IPS DF 6.9 (cell line): ENCODE data around the gene KIF3C.
"Not testable (repeated sequence)": the region's sequence is repeated elsewhere in the genome, so short reads cannot be mapped to it uniquely, and the experiment has no call there.

Experiments
- DNase-seq: peaks from one replicate; pipeline ENCODE4 v3.0.0-alpha.2; 2013; ENCODE audit warnings: low read depth, low spot score
- H3K27ac ChIP-seq: one replicate; pipeline ENCODE4 v1.5.1; 2013; ENCODE audit warnings: low read length, control low read depth
- H3K27me3 ChIP-seq: 2 replicates; pipeline ENCODE4 v1.6.1; 2013; ENCODE audit warnings: mild to moderate bottlenecking, low read length; ENCODE audit not compliant: control insufficient read depth, insufficient read depth
- H3K36me3 ChIP-seq: 2 replicates; pipeline ENCODE4 v1.6.1; 2013; ENCODE audit warnings: low read length; ENCODE audit not compliant: control insufficient read depth, insufficient read depth
- H3K4me1 ChIP-seq: 2 replicates; pipeline ENCODE4 v1.6.1; 2013; ENCODE audit warnings: low read length; ENCODE audit not compliant: control insufficient read depth, insufficient read depth
- H3K4me3 ChIP-seq: 2 replicates; pipeline ENCODE4 v1.5.1; 2013; ENCODE audit warnings: mild to moderate bottlenecking, low read length
- H3K9me3 ChIP-seq: 2 replicates; pipeline ENCODE4 v1.6.1; 2013; ENCODE audit warnings: low read length, inconsistent platforms; ENCODE audit not compliant: control insufficient read depth, insufficient read depth
- WGBS: extraction: QIAGEN DNeasy Blood & Tissue Kit; methylation state at CpG from one replicate; pipeline ENCODE4 v1.1.7; 2013; ENCODE audit warnings: mixed read lengths, missing lambda C conversion rate; ENCODE audit not compliant: insufficient read length, insufficient coverage; 5-methylcytosine and 5-hydroxymethylcytosine counted together

Gene KIF3C

DNA sequence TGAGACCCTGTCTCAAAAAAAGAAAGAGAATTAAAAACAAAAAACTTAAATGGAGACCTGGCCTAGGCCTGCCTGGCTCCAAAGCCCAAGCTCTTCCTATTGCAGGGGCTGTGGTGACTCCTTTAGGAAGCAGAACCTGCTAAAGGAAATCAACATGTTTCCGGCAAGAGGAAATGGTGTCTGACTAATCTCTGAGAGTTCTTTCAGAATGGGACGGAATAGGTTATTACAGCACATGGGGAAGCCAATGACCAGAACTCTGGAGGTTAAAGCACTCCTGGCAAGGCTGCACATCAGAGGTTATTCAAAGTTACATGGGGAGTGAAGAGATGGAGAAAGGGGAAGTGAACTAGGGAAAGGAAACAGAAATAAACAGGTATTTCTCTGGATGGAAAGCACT is 21.4 kb downstream of the KIF3C start:
- Histone ChIP-seq H3K4me3 (no peak overlapping the region), H3K27ac (no peak overlapping the region), H3K36me3 (no peaks in the 10 kb centered on the region), H3K4me1 (no peaks in the 10 kb centered on the region), H3K9me3 (no peaks in the 10 kb centered on the region), H3K27me3 (no peaks in the 10 kb centered on the region)
- no CpG with 5 or more reads among the region's 2 CpGs for WGBS
- DNase-seq, result no peak

GRCh38 chr2:25960396-25960795 is 21.9 kb downstream of the KIF3C start:
- Histone ChIP-seq H3K27ac (no peak overlapping the region), H3K9me3 (no peaks in the 10 kb centered on the region), H3K36me3 (no peaks in the 10 kb centered on the region), H3K4me3 (no peak overlapping the region), H3K4me1 (no peaks in the 10 kb centered on the region), H3K27me3 (no peaks in the 10 kb centered on the region)
- no CpG with 5 or more reads among the region's 4 CpGs for WGBS
- DNase-seq, result no peak

DNA sequence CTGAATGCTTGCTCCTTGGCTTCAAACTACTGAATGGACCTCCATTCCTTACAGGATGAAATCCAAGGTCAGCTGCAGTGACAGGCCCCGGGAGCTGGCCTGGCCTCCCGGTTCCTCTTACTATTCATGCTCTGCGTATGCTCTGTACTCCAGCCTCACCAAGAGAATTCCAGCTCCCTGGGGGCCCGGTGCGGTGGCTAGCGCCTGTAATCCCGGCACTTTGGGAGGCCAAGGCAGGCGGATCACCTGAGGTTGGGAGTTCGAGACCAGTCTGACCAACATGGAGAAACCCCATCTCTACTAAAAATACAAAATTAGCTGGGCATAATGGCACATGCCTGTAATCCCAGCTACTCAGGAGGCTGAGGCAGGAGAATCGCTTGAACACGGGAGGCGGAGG is 23.7 kb downstream of the KIF3C start:
- H3K27ac ChIP-seq, H3K36me3 ChIP-seq, H3K4me1 ChIP-seq, DNase-seq, H3K4me3 ChIP-seq, H3K9me3 ChIP-seq, H3K27me3 ChIP-seq: not testable (repeated sequence)
- no CpG with 5 or more reads among the region's 12 CpGs for WGBS

GRCh38 chr2:25957743-25958142 is 24.6 kb downstream of the KIF3C start:
- Histone ChIP-seq H3K27ac (no peak overlapping the region), H3K9me3 (no peaks in the 10 kb centered on the region), H3K4me1 (no peaks in the 10 kb centered on the region), H3K4me3 (no peak overlapping the region), H3K27me3 (no peaks in the 10 kb centered on the region), H3K36me3 (no peaks in the 10 kb centered on the region)
- DNase-seq, result no peak
- WGBS, result no CpG with 5 or more reads among the region's 10 CpGs

DNA sequence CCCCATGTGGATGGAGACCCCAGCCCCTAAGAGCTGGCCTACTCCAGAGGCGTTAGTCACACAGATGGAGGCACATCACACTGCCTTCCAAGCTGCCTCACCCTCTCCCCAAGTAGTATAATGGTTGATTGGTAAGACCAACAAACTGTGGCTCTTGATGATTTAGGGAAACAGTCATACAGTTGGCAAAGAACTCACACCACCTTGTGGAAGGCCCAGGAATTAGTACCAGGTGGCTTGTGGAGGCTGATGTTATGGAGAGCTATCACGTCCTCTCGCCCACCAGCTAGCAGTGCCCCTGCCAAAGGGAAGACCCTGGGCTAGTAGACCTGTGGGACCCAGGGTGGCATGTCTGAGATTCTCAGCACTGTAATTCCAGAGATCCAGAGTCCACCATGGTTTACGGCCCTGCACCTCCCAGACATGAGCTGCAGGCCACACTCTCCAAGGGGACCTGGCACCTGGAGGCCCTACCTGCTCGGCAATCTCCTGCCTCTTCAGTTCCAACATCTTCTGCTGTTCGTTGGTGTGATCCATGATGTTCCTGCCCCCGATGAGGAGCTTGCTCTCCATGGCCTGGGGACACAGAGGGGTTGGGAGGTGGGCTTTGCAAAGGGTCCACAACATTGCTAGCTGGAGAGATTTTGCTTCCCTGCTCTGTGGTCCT is 26.3 kb downstream of the KIF3C start:
- no CpG with 5 or more reads among the region's 7 CpGs for WGBS
- Histone ChIP-seq H3K27ac (no peak overlapping the region), H3K9me3 (no peaks in the 10 kb centered on the region), H3K4me1 (no peaks in the 10 kb centered on the region), H3K4me3 (no peak overlapping the region), H3K36me3 (0 out of 2 replicates have a peak, but pooled peaks cover 2% of the 10 kb centered on the region), H3K27me3 (no peaks in the 10 kb centered on the region)
- DNase-seq, result no peak

- H3K4me3 ChIP-seq, result no peak overlapping the region
- no peak overlapping the region for H3K27ac ChIP-seq
- DNase-seq, result no peak
- WGBS, result no CpG with 5 or more reads among the region's 7 CpGs
- H3K27me3 ChIP-seq, result no peaks in the 10 kb centered on the region
- H3K36me3 ChIP-seq, result 0 out of 2 replicates have a peak, but pooled peaks cover 2% of the 10 kb centered on the region
- no peaks in the 10 kb centered on the region for H3K4me1 ChIP-seq
- no peaks in the 10 kb centered on the region for H3K9me3 ChIP-seq
Observed at GRCh38 chr2:25955036-25955435, 27.3 kb downstream of the KIF3C start.

DNA sequence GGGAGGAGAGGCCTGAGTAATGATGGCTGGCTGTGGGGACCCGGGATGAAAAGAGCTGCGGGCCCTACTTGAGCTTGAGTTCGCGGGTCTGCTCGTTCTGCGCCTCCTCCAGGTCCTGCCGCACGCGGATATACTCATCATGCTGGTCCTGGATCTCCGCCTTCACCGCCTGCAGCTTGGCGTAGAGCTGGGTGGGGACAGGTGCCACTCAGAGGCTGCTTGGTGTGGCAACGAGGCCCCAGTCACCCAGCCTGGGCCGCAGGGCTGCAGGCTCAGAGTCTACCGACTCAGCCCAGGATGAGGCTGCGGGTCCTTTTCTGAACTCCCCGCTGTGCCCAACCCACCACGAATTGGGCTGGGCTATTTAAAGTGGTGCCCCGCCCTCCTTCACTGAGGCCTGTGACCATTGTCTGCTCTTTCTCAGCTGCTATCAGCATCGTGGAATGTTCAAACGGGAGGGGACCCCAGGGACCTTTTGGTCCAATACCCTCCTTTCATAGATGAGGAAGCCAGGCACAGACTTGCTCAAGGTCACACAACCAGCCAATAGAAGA is 28.0 kb downstream of the KIF3C start:
- H3K9me3 ChIP-seq, result no peaks in the 10 kb centered on the region
- WGBS, result no CpG with 5 or more reads among the region's 21 CpGs
- H3K4me1 ChIP-seq, result no peaks in the 10 kb centered on the region
- H3K27me3 ChIP-seq, result no peaks in the 10 kb centered on the region
- H3K36me3 ChIP-seq, result 0 out of 2 replicates have a peak, but pooled peaks cover 2% of the 10 kb centered on the region
- H3K4me3 ChIP-seq, result no peak overlapping the region
- H3K27ac ChIP-seq, result no peak overlapping the region
- no peak for DNase-seq

DNA sequence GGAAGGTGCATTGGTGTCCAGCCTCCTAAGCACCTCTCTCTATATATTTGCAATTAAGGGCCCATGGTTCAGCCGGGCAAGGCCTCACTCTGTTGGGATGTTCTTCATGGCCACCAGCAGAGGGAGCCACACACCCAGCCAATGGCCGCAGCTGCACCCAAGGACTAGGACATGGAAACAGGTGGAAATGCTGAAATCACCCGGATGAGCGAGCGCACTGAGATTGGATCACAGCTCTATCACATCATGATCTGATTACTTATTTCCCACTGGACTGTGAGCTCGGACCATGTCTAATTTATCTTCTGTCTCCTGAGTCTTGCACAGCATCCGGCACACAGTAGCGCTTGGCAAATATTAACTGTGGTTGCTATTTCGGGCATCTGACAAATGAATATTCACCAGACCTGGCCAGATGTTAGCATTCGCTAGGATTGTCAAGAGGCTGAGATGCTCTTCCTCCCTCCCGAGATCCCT is 31.2 kb downstream of the KIF3C start:
- Histone ChIP-seq H3K9me3 (no peaks in the 10 kb centered on the region), H3K27me3 (no peaks in the 10 kb centered on the region), H3K36me3 (peaks cover 2% of the 10 kb centered on the region; the same call in 1 of the 2 replicates), H3K4me1 (no peaks in the 10 kb centered on the region), H3K4me3 (no peak overlapping the region), H3K27ac (no peak overlapping the region)
- DNase-seq, result peak; percentile 71
- WGBS, result no CpG with 5 or more reads among the region's 11 CpGs

DNA sequence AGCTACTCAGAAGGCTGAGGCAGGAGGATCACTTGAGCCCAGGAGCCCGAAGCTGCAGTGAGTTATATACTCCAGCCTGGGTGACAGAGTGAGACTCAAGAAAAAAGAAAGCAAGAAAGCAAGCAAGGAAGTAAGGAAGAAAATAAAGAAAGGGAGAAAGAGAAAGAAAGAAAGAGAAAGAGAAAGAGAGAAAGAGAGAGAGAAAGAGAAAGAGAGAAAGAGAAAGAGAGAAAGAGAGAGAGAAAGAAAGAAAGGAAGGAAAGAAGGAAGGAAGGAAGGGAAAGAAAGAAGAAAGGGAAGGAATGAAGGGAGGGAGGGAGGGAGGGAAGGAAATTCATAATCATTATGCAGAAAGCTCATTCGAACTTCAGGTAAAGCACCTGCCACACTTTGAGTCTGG is 33.9 kb downstream of the KIF3C start:
- Histone ChIP-seq H3K36me3 (peaks cover 2% of the 10 kb centered on the region; the same call in 1 of the 2 replicates), H3K27me3 (no peaks in the 10 kb centered on the region), H3K27ac (no peak overlapping the region), H3K4me1 (no peaks in the 10 kb centered on the region), H3K9me3 (no peaks in the 10 kb centered on the region), H3K4me3 (no peak overlapping the region)
- DNase-seq, result no peak
- WGBS, result no CpG with 5 or more reads among the region's 2 CpGs

DNA sequence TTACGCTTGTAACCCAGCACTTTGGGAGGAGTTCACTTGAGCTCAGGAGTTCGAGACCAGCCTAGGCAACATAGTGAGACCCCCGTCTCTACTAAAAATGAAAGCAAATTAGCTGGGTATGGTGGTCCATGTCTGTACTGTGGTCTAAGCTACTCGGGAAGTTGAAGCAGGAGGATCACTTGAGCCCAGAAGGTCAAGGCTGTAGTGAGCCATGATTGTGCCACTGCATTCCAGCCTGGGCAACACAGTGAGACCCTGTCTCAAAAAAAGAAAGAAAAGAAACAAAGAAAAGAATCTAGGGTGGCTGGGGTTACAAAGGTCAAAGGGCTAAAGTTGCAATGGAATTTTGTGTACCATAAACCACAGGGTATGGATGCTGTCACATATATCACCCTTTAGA is 41.3 kb downstream of the KIF3C start:
- Histone ChIP-seq H3K4me1 (no peaks in the 10 kb centered on the region), H3K36me3 (0 out of 2 replicates have a peak, but pooled peaks cover 2% of the 10 kb centered on the region), H3K9me3 (no peaks in the 10 kb centered on the region), H3K27me3 (no peaks in the 10 kb centered on the region), H3K27ac (no peak overlapping the region), H3K4me3 (no peak overlapping the region)
- DNase-seq, result no peak
- no CpG with 5 or more reads among the region's 4 CpGs for WGBS

- no peak overlapping the region for H3K27ac ChIP-seq
- no peak for DNase-seq
- H3K27me3 ChIP-seq, result no peaks in the 10 kb centered on the region
- no peak overlapping the region for H3K4me3 ChIP-seq
- 0 out of 2 replicates have a peak, but pooled peaks cover 2% of the 10 kb centered on the region for H3K36me3 ChIP-seq
- no peaks in the 10 kb centered on the region for H3K9me3 ChIP-seq
- WGBS, result no CpG with 5 or more reads among the region's 8 CpGs
- no peaks in the 10 kb centered on the region for H3K4me1 ChIP-seq
Observed at GRCh38 chr2:25939257-25939668, 43.0 kb downstream of the KIF3C start.
